Spleen (tissue), 7 donors: ENCODE data around the gene TNFRSF12A.

Experiments used
- POLR2A ChIP-seq, 3 donors: fragments of 450-650 bp; IDR thresholded peaks; one replicate each; pipeline ENCODE4 v1.5.1; 2017; ENCODE audit warnings: antibody characterized with exemption in 3 of 3, mild to moderate bottlenecking in 1 of 3
- POLR2AphosphoS5 ChIP-seq, 3 donors: sonication (generic); formaldehyde crosslinking; IDR thresholded peaks; one replicate each; pipeline ENCODE4 v1.5.1; 2017; ENCODE audit warnings: antibody characterized with exemption in 3 of 3
- TF ChIP-seq, protein P1 (sequence below), 11 experiments: fragments of 200-600 bp in 7 of 11; fragments of 450-650 bp in 4 of 11; sonication (generic) in 4 of 11; IDR thresholded peaks in 8 of 11; conservative IDR thresholded peaks in 3 of 11; 1 replicate in 7 of 11; 2 replicates in 4 of 11; pipeline versions ENCODE4 v1.4.0 to v1.8.0; 2016 to 2021; ENCODE audit warnings: antibody characterized with exemption in 11 of 11, inconsistent platforms in 4 of 11, mild to moderate bottlenecking in 1 of 11
- donor health status: DM: no; HTN: no; CAD: no; lungs with moderate emphysema.
- donor health status: DM: no; HTN: no; CAD: no.
- donor health status: DM: no; HTN: no; CAD: no.

DNA sequence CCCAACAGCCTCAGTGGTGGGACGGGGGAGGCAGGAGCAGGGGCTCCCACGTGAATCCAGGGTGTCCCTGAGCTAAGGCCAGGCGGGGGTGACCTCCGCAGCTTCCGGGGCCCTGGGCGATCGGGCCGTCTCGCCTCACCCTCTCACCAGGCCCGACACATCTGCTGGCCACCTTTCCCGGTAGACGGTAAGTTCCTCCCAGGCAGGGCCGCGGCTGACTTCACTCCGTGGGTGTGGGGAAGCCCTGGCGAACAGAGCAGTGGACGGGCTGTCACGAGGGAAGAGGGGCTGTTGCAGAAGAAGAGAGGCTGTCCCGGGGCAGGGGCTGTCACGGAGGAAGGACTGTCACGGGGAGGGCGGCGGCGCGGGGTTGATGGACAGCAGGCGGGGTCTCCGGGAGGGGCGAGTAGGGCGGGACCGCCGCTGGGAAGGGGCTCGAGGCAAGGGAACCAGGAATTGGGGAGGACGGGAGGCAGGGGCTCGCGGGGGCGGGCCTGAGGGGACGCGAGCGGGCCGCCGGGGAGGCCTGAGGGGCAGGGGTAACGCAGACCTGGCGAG, 40.4 kb upstream of the TNFRSF12A start:
- TF ChIP-seq, protein P1, sequence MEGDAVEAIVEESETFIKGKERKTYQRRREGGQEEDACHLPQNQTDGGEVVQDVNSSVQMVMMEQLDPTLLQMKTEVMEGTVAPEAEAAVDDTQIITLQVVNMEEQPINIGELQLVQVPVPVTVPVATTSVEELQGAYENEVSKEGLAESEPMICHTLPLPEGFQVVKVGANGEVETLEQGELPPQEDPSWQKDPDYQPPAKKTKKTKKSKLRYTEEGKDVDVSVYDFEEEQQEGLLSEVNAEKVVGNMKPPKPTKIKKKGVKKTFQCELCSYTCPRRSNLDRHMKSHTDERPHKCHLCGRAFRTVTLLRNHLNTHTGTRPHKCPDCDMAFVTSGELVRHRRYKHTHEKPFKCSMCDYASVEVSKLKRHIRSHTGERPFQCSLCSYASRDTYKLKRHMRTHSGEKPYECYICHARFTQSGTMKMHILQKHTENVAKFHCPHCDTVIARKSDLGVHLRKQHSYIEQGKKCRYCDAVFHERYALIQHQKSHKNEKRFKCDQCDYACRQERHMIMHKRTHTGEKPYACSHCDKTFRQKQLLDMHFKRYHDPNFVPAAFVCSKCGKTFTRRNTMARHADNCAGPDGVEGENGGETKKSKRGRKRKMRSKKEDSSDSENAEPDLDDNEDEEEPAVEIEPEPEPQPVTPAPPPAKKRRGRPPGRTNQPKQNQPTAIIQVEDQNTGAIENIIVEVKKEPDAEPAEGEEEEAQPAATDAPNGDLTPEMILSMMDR (IDR thresholded peaks at IDR 0.05 in 8 of 11, conservative IDR thresholded peaks at IDR 0.05 in 3 of 11), result no peak
- no peak for TF ChIP-seq POLR2AphosphoS5 (IDR thresholded peaks at IDR 0.05)
- no peak for TF ChIP-seq POLR2A (IDR thresholded peaks at IDR 0.05)
